H9 (cell line): Measurements from ENCODE around the gene CSF1R. TPM values are rescaled to one million over a fixed set of nuclear protein-coding genes. Genes with fewer than 3 reads are reported as not detected.

Source experiments
- DNase-seq: peaks from one replicate; pipeline ENCODE4 v3.0.0-alpha.2; 2017
- H2AFZ ChIP-seq: one replicate; pipeline ENCODE4 v1.6.1; 2013; ENCODE audit warnings: mild to moderate bottlenecking, low read length, control low read depth, moderate library complexity
- H2AK5ac ChIP-seq: 2 replicates; pipeline ENCODE4 v1.6.1; 2013; ENCODE audit warnings: low read length, control low read depth, mixed read lengths; ENCODE audit not compliant: insufficient read length
- H2BK120ac ChIP-seq: one replicate; pipeline ENCODE4 v1.6.1; 2013; ENCODE audit warnings: low read depth, mild to moderate bottlenecking, low read length, control low read depth, inconsistent platforms; ENCODE audit not compliant: poor library complexity, severe bottlenecking
- H2BK12ac ChIP-seq: 2 replicates; pipeline ENCODE4 v1.6.1; 2013; ENCODE audit warnings: low read length, control low read depth, mixed read lengths, low read depth; ENCODE audit not compliant: insufficient read length
- H2BK15ac ChIP-seq: 2 replicates; pipeline ENCODE4 v1.6.1; 2013; ENCODE audit warnings: low read depth, low read length, control low read depth
- H2BK20ac ChIP-seq: one replicate; pipeline ENCODE4 v1.6.1; 2013; ENCODE audit warnings: low read depth, mild to moderate bottlenecking, low read length, control low read depth, inconsistent platforms; ENCODE audit not compliant: poor library complexity, severe bottlenecking
- H2BK5ac ChIP-seq: 2 replicates; pipeline ENCODE4 v1.6.1; 2013; ENCODE audit warnings: low read length, control low read depth, mixed read lengths; ENCODE audit not compliant: insufficient read length
- H3K14ac ChIP-seq: 2 replicates; pipeline ENCODE4 v1.6.1; 2013; ENCODE audit warnings: low read length, control low read depth; ENCODE audit not compliant: insufficient read depth
- H3K18ac ChIP-seq: 2 replicates; pipeline ENCODE4 v1.6.1; 2013; ENCODE audit warnings: low read depth, mild to moderate bottlenecking, mixed read lengths, low read length, control low read depth; ENCODE audit not compliant: insufficient read length
- H3K23ac ChIP-seq: 2 replicates; pipeline ENCODE4 v1.6.1; 2013; ENCODE audit warnings: low read length, control low read depth, mixed read lengths, low read depth; ENCODE audit not compliant: insufficient read length
- H3K23me2 ChIP-seq: 2 replicates; pipeline ENCODE4 v1.6.1; 2013; ENCODE audit warnings: low read depth, mild to moderate bottlenecking, mixed read lengths, low read length, control low read depth; ENCODE audit not compliant: insufficient read length, poor library complexity, severe bottlenecking
- H3K27ac ChIP-seq: 2 replicates; pipeline ENCODE4 v1.5.1; 2013; ENCODE audit warnings: low read length, control low read depth, mixed read lengths, low read depth; ENCODE audit not compliant: insufficient read length
- H3K27me3 ChIP-seq: 2 replicates; pipeline ENCODE4 v1.6.1; 2013; ENCODE audit warnings: low read length, control low read depth, inconsistent platforms; ENCODE audit not compliant: insufficient read depth
- H3K4ac ChIP-seq: 2 replicates; pipeline ENCODE4 v1.6.1; 2013; ENCODE audit warnings: low read depth, mild to moderate bottlenecking, control low read depth, inconsistent platforms, low read length, moderate library complexity
- H3K4me1 ChIP-seq: 2 replicates; pipeline ENCODE4 v1.6.1; 2013; ENCODE audit warnings: low read length, control low read depth, inconsistent platforms; ENCODE audit not compliant: insufficient read depth
- H3K4me2 ChIP-seq: 2 replicates; pipeline ENCODE4 v1.6.1; 2013; ENCODE audit warnings: low read length, control low read depth, mixed read lengths; ENCODE audit not compliant: insufficient read length, insufficient read depth
- H3K56ac ChIP-seq: 2 replicates; pipeline ENCODE4 v1.6.1; 2013; ENCODE audit warnings: low read depth, mild to moderate bottlenecking, mixed read lengths, low read length, control low read depth; ENCODE audit not compliant: insufficient read length
- H3K79me1 ChIP-seq: 2 replicates; pipeline ENCODE4 v1.6.1; 2013; ENCODE audit warnings: low read depth, mild to moderate bottlenecking, moderate library complexity, low read length, control low read depth, inconsistent platforms; ENCODE audit not compliant: insufficient read depth, poor library complexity, severe bottlenecking
- H3K79me2 ChIP-seq: 2 replicates; pipeline ENCODE4 v1.6.1; 2013; ENCODE audit warnings: low read length, control low read depth, inconsistent platforms; ENCODE audit not compliant: insufficient read depth
- H3K9ac ChIP-seq: 2 replicates; pipeline ENCODE4 v1.6.1; 2013; ENCODE audit warnings: low read length, control low read depth, mixed read lengths; ENCODE audit not compliant: insufficient read length; ENCODE audit errors: extremely low read depth
- H3K9me3 ChIP-seq: one replicate; pipeline ENCODE4 v1.6.1; 2013; ENCODE audit warnings: low read depth, low read length, inconsistent platforms; ENCODE audit not compliant: control insufficient read depth
- H3T11ph ChIP-seq: one replicate; pipeline ENCODE4 v1.6.1; 2013; ENCODE audit warnings: mild to moderate bottlenecking, low read length, control low read depth, inconsistent platforms
- H4K20me1 ChIP-seq: one replicate; pipeline ENCODE4 v1.6.1; 2013; ENCODE audit not compliant: control insufficient read depth, insufficient read length, insufficient read depth
- H4K5ac ChIP-seq: 2 replicates; pipeline ENCODE4 v1.6.1; 2013; ENCODE audit warnings: low read depth, mild to moderate bottlenecking, mixed read lengths, low read length, control low read depth; ENCODE audit not compliant: insufficient read length
- H4K8ac ChIP-seq: replicated peaks from 2 replicates; pipeline ENCODE4 v1.6.1; 2013; ENCODE audit warnings: low read length, control low read depth, mixed read lengths, low read depth; ENCODE audit not compliant: insufficient read length
- H4K91ac ChIP-seq: 2 replicates; pipeline ENCODE4 v1.6.1; 2013; ENCODE audit warnings: low read depth, mild to moderate bottlenecking, moderate library complexity, mixed read lengths, low read length, control low read depth; ENCODE audit not compliant: insufficient read length
- H3K27ac Mint-ChIP-seq, 3 experiments: 2 replicates in 2 of 3; 3 replicates in 1 of 3; pipeline ENCODE4 v1.8.0; 2020 to 2021; ENCODE audit warnings: mixed read lengths in 3 of 3, mild to moderate bottlenecking in 1 of 3, moderate library complexity in 1 of 3
- H3K27me3 Mint-ChIP-seq: 2 replicates; pipeline ENCODE4 v1.8.0; 2021; ENCODE audit warnings: low read depth, mild to moderate bottlenecking, moderate library complexity, mixed read lengths
- H3K36me3 Mint-ChIP-seq, 3 experiments: 2 replicates in 2 of 3; 3 replicates in 1 of 3; pipeline ENCODE4 v1.8.0; 2020 to 2021; ENCODE audit warnings: low read depth in 3 of 3, mixed read lengths in 3 of 3; ENCODE audit not compliant: insufficient read depth in 1 of 3
- H3K4me1 Mint-ChIP-seq, 2 experiments: 2 replicates each; pipeline ENCODE4 v1.8.0; 2020; ENCODE audit warnings: mixed read lengths in 2 of 2
- H3K4me3 Mint-ChIP-seq, 2 experiments: 2 replicates in 1 of 2; 3 replicates in 1 of 2; pipeline ENCODE4 v1.8.0; 2020 to 2021; ENCODE audit warnings: mild to moderate bottlenecking in 2 of 2, mixed read lengths in 2 of 2, moderate library complexity in 1 of 2
- H3K9me3 Mint-ChIP-seq, 2 experiments: 2 replicates in 1 of 2; 3 replicates in 1 of 2; pipeline ENCODE4 v1.8.0; 2020; ENCODE audit warnings: mild to moderate bottlenecking in 2 of 2, mixed read lengths in 2 of 2, moderate library complexity in 1 of 2
- CTCF ChIP-seq: fragments of 200-600 bp; sonication (generic); conservative IDR thresholded peaks from 3 replicates; pipeline ENCODE4 v1.8.0; 2021; ENCODE audit warnings: antibody characterized with exemption, mild to moderate bottlenecking
- total RNA-seq: library from RNA; stranded (reverse); gene quantifications from 2 replicates; pipeline ENCODE4 v1.2.1, GENCODE V29; 2021

The CSF1R gene
- total RNA-seq, 1 experiment from 2014 or later = 0.13 TPM

GRCh38 chr5:150007050-150007449, 79.3 kb downstream of the CSF1R start:
- H3K4me3 Mint-ChIP-seq = no peak overlapping the region
- TF ChIP-seq CTCF = no peak
- no peak overlapping the region for H3K56ac ChIP-seq

More at GRCh38 chr5:150007050-150007449, 79.3 kb downstream of the CSF1R start:
- Histone ChIP-seq H3K9me3 (no peaks in the 10 kb centered on the region), H3T11ph (no peak overlapping the region), H4K8ac (no peak overlapping the region), H2BK20ac (no peak overlapping the region), H2AFZ (no peak overlapping the region), H3K27me3 (no peaks in the 10 kb centered on the region), H4K91ac (no peak overlapping the region), H3K23ac (no peak overlapping the region), H3K4ac (no peak overlapping the region), H3K4me1 (no peaks in the 10 kb centered on the region), H2AK5ac (no peak overlapping the region), H3K4me2 (no peak overlapping the region), H2BK120ac (no peak overlapping the region), H2BK12ac (no peak overlapping the region), H2BK5ac (no peak overlapping the region), H3K14ac (no peak overlapping the region), H3K23me2 (no peaks in the 10 kb centered on the region), H3K79me1 (no peaks in the 10 kb centered on the region), H2BK15ac (no peak overlapping the region), H3K18ac (no peak overlapping the region), H4K5ac (no peak overlapping the region), H4K20me1 (no peaks in the 10 kb centered on the region), H3K9ac (no peak overlapping the region), H3K27ac (no peak overlapping the region), H3K79me2 (no peaks in the 10 kb centered on the region; the same call in 1 of the 2 replicates)
- Mint-ChIP-seq H3K9me3 (no peaks in the 10 kb centered on the region), H3K27me3 (no peaks in the 10 kb centered on the region), H3K4me1 (peaks cover 2 to 7% of the 10 kb centered on the region in 2 experiments; a peak in 3 of 4 replicates), H3K27ac (no peak overlapping the region), H3K36me3 (peaks cover 30 to 56% (median 46%) of the 10 kb centered on the region in 3 experiments; a peak in 6 of 7 replicates)
- no peak for DNase-seq
